Upper lobe of left lung (tissue), 4 donors: Measurements from ENCODE around the gene TAF6.

ENCODE experiments used
- CTCF ChIP-seq, 6 experiments: fragments of 450-650 bp in 4 of 6; fragments of 200-600 bp in 2 of 6; sonication (generic) in 2 of 6; IDR thresholded peaks; one replicate each; pipeline ENCODE4 v1.5.1; 2016 to 2019; ENCODE audit warnings: antibody characterized with exemption in 6 of 6
- EP300 ChIP-seq, 4 donors: sonication (generic); formaldehyde crosslinking; IDR thresholded peaks; one replicate each; pipeline ENCODE4 v1.5.1; 2017; ENCODE audit warnings: antibody characterized with exemption in 4 of 4, control low read depth in 2 of 4
- POLR2A ChIP-seq, 4 donors: fragments of 450-650 bp; IDR thresholded peaks; one replicate each; pipeline ENCODE4 v1.5.1; 2016 to 2017; ENCODE audit warnings: antibody characterized with exemption in 4 of 4, mild to moderate bottlenecking in 2 of 4
- POLR2AphosphoS5 ChIP-seq, 2 donors: sonication (generic); formaldehyde crosslinking; IDR thresholded peaks; one replicate each; pipeline ENCODE4 v1.5.1; 2017; ENCODE audit warnings: antibody characterized with exemption in 2 of 2

GRCh38 chr7:100059251-100059739 lies 59.9 kb downstream of the TAF6 start:
- TF ChIP-seq CTCF (IDR thresholded peaks at IDR 0.05), result no peak
- no peak for TF ChIP-seq POLR2A (IDR thresholded peaks at IDR 0.05)
- TF ChIP-seq POLR2AphosphoS5 (IDR thresholded peaks at IDR 0.05), result no peak
- no peak for TF ChIP-seq EP300 (IDR thresholded peaks at IDR 0.05)
